Kidney epithelial cell (primary cell): Measurements from ENCODE around the gene CCS. TPM values are rescaled to one million over a fixed set of nuclear protein-coding genes. Genes with fewer than 3 reads are reported as not detected.

Experiments
- DNase-seq: peaks from one replicate; pipeline ENCODE4 v3.0.0-alpha.2; 2010; ENCODE audit warnings: low read depth
- H3K27me3 ChIP-seq: 2 replicates; pipeline ENCODE4 v1.6.0; 2011; ENCODE audit warnings: low read length; ENCODE audit not compliant: control insufficient read depth, insufficient read depth
- H3K36me3 ChIP-seq: 2 replicates; pipeline ENCODE4 v1.5.1; 2011; ENCODE audit warnings: low read length; ENCODE audit not compliant: control insufficient read depth, insufficient read depth
- H3K4me3 ChIP-seq: 2 replicates; pipeline ENCODE4 v1.5.1; 2011; ENCODE audit warnings: low read depth, mild to moderate bottlenecking, control low read depth, low read length
- total RNA-seq: library from RNA; depleted of rRNA; stranded (reverse); fragments of >200 nt; gene quantifications from 2 replicates; pipeline ENCODE4 v1.2.3, GENCODE V29; 2015
- TF ChIP-seq, protein P1 (sequence below): IDR thresholded peaks from 2 replicates; pipeline ENCODE4 v1.5.1; 2011; ENCODE audit warnings: mild to moderate bottlenecking, moderate library complexity, low read length, control low read depth, inconsistent platforms; ENCODE audit not compliant: insufficient read depth, poor library complexity, severe bottlenecking

Gene CCS
- total RNA-seq, 1 donor from 2014 or later = 20.6 TPM

DNA sequence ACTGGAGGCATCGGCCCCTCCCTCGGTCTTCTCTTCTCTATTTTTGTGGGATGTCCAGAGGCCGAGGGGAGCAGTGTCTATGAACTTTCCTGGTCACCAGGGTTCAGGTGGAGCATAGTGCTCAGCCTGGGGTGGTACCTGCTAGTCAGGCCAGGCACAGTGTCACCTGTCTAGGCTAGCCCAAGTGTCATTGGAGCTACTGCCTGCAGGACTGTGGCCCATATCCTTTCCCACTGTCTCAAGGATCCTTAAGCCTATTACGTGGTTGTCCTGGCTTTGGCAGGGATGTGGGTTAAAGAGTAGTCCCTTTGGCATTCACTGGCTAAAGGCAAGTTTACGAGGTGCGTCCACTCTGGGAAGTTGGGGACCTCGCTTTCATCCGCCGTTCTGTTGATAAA is 32.8 kb downstream of the CCS start:
- TF ChIP-seq, protein P1, sequence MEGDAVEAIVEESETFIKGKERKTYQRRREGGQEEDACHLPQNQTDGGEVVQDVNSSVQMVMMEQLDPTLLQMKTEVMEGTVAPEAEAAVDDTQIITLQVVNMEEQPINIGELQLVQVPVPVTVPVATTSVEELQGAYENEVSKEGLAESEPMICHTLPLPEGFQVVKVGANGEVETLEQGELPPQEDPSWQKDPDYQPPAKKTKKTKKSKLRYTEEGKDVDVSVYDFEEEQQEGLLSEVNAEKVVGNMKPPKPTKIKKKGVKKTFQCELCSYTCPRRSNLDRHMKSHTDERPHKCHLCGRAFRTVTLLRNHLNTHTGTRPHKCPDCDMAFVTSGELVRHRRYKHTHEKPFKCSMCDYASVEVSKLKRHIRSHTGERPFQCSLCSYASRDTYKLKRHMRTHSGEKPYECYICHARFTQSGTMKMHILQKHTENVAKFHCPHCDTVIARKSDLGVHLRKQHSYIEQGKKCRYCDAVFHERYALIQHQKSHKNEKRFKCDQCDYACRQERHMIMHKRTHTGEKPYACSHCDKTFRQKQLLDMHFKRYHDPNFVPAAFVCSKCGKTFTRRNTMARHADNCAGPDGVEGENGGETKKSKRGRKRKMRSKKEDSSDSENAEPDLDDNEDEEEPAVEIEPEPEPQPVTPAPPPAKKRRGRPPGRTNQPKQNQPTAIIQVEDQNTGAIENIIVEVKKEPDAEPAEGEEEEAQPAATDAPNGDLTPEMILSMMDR = no peak
- no peak overlapping the region for H3K4me3 ChIP-seq
- DNase-seq = no peak
- peaks cover 16% of the 10 kb centered on the region for H3K36me3 ChIP-seq
- no peaks in the 10 kb centered on the region for H3K27me3 ChIP-seq

DNA sequence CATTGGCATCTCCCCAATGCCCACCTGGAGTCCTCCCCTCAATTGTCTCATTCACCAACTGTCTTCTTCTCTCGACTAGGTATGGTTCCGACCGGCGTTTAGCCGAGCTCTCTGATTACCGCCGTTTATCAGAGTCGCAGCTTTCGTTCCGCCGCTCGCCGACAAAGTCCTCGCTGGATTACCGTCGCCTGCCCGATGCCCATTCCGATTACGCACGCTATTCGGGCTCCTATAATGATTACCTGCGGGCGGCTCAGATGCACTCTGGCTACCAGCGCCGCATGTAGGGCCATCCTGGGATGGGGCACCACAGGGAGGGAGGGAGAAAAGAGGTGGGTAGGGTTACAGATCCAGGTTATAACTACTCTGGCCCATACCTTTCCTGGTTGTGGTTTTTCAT is 33.4 kb downstream of the CCS start:
- Histone ChIP-seq H3K36me3 (peaks cover 16% of the 10 kb centered on the region), H3K4me3 (no peak overlapping the region), H3K27me3 (no peaks in the 10 kb centered on the region)
- TF ChIP-seq, protein P1 = no peak
- DNase-seq = no peak

DNA sequence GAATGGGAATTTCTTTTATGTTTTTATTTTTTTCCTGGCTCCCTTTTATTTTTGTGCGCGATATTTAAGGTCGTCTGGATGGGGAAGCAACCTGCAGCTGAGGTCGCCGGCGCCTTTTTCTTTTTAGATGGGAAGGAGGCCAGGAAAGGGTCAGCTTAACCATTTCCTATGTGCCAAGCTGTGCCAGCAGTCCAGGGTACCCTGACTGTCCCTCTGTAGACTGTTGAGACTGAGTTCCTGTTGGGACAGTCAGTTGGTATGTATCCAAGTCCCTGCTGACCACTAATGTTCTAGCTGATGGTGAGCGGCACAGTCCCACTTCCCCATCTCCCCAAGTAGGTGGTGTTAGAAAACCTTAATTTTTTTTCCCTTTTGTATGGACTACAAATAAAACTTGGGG is 33.9 kb downstream of the CCS start:
- DNase-seq = no peak
- Histone ChIP-seq H3K4me3 (no peak overlapping the region), H3K27me3 (no peaks in the 10 kb centered on the region), H3K36me3 (peaks cover 16% of the 10 kb centered on the region)
- TF ChIP-seq, protein P1 = no peak

DNA sequence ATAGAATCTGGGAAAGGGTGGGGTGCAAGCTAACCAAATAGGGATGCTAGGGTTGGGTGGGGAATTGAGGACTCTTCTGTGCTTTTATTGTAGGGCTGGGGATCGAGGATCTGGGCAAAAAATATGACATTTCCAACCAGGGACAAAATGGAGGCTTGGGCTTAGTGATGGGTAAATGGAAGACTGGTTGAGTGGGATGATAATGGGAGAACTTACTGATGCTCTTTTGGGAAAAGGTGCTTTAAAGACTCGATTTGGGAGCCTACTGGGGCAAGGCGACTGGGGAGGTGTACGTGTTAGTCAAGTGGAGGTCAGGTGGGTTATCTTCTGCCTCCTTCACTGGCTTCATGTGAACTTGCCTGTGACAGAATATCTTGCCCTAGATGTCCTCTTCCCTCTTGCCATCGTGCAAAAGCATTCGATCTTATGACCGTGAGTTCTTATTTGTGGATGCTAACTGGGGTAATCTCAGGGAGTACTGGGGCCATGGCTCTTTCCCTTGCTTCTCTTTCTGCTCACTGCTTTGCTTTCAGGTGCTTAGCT is 35.1 kb downstream of the CCS start:
- TF ChIP-seq, protein P1 = no peak
- H3K36me3 ChIP-seq = peaks cover 16% of the 10 kb centered on the region
- H3K27me3 ChIP-seq = no peaks in the 10 kb centered on the region
- no peak for DNase-seq
- H3K4me3 ChIP-seq = no peak overlapping the region

DNA sequence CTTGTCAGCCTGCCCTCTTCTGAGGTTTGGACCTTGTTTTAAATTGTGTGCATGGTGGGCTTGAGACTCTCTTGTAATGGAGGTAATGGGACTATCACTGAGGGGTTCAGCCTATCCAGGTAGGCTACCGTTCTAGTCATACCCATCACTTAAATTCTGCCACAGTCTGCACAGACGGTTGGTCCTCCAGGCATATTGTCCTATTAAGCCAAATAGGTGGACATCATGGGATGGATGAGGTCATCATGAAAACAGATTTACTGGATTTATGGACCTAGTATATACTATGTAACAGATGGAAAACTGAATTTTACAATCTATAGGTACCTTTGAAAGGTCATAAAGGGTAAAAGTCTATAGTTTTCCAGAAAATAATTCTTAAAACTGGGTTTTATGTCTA is 36.4 kb downstream of the CCS start:
- Histone ChIP-seq H3K4me3 (no peak overlapping the region), H3K27me3 (no peaks in the 10 kb centered on the region), H3K36me3 (peaks cover 16% of the 10 kb centered on the region)
- TF ChIP-seq, protein P1 = no peak
- DNase-seq = no peak

DNA sequence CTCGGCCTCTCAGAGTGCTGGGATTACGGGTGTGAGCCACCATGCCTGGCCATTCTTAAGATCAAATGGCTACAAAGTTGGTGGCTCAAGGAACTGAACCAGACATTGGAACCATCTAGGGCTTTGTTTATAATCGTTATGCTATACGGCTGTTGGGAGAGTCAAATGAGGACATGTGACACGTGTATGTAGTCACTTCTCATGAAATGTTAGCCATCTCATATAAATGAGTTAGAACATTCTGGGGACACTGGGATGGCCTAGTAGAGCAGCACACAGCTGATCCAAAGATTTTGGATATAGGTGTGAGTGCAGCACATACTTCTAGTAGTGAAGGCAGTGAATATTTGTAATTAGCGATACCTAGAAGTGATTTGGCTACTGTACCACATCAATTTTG is 38.9 kb downstream of the CCS start:
- TF ChIP-seq, protein P1 = no peak
- no peak for DNase-seq
- Histone ChIP-seq H3K36me3 (peaks cover 5% of the 10 kb centered on the region), H3K4me3 (no peak overlapping the region), H3K27me3 (no peaks in the 10 kb centered on the region)
